K562 (cell line): ENCODE results near the gene DOP1A. TPM values are rescaled to one million over a fixed set of nuclear protein-coding genes. Genes with fewer than 3 reads are reported as not detected.

Experiments
- ATAC-seq: fragments of 200-7000 bp; cut with Tn5 transposase; 3 replicates; pipeline ENCODE4 v1.9.1; 2020; ENCODE audit warnings: moderate library complexity
- BruUV-seq: library from RNA; stranded (reverse); fragments of 400-500 nt; replicated peaks from 2 replicates; lab custom pipeline; 2021; lab: Mats Ljungman, UMichigan
- CTCF ChIA-PET: fragments of 300-600 bp; formaldehyde crosslinking; extraction: SDS; loops from one replicate; lab custom pipeline; 2021; ENCODE audit warnings: low intra/inter-chr PET ratio; lab: Yijun Ruan, JAX
- POLR2A ChIA-PET: fragments of 300-600, 350-650 bp; sonication (Branson Sonifier 250); formaldehyde crosslinking; extraction: SDS; loops from one replicate; lab custom pipeline; 2021; ENCODE audit warnings: antibody characterized with exemption, inconsistent platforms; lab: Yijun Ruan, JAX
- DNase-seq, 4 experiments: peaks; one replicate each; pipeline versions ENCODE4 v3.0.0 to v3.0.0-alpha.2; 2011 to 2018; ENCODE audit warnings: low spot score in 3 of 4, mixed read lengths in 3 of 4; ENCODE audit errors: extremely low read depth in 1 of 4
- FAIRE-seq: peaks from 2 replicates; lab custom pipeline; 2011; peaks lifted over from hg19 to GRCh38; lab: Jason Lieb, UNC
- H2AFZ ChIP-seq: 2 replicates; pipeline ENCODE4 v1.6.0; 2011; ENCODE audit warnings: low read depth, low read length, control low read depth, inconsistent platforms
- H3K27ac ChIP-seq: fragments of 200-600 bp; 3 replicates; pipeline ENCODE4 v1.8.0; 2011; ENCODE audit warnings: low read depth, mild to moderate bottlenecking, control low read depth, inconsistent platforms, low read length, moderate library complexity, mixed read lengths; ENCODE audit errors: extremely low read depth
- H3K27me3 ChIP-seq, 2 experiments: fragments of 300-600 bp in 1 of 2; 2 replicates in 1 of 2; 3 replicates in 1 of 2; pipeline versions ENCODE4 v1.6.0 to v1.8.0; 2011; ENCODE audit warnings: inconsistent platforms in 2 of 2, low read length in 2 of 2, mild to moderate bottlenecking in 1 of 2, mixed read lengths in 1 of 2, moderate library complexity in 1 of 2; ENCODE audit not compliant: control insufficient read depth in 2 of 2, insufficient read depth in 2 of 2
- H3K36me3 ChIP-seq: fragments of 300-600 bp; 3 replicates; pipeline ENCODE4 v1.8.0; 2011; ENCODE audit warnings: mild to moderate bottlenecking, low read length, inconsistent platforms; ENCODE audit not compliant: control insufficient read depth, insufficient read depth
- H3K4me1 ChIP-seq, 2 experiments: fragments of 200-600 bp in 1 of 2; replicated peaks in 1 of 2; 2 replicates in 1 of 2; 3 replicates in 1 of 2; pipeline versions ENCODE4 v1.5.1 to v1.8.0; 2011; ENCODE audit warnings: inconsistent platforms in 2 of 2, low read length in 2 of 2, mild to moderate bottlenecking in 1 of 2, mixed read lengths in 1 of 2, moderate library complexity in 1 of 2; ENCODE audit not compliant: control insufficient read depth in 2 of 2, insufficient read depth in 2 of 2
- H3K4me2 ChIP-seq: 2 replicates; pipeline ENCODE4 v1.6.1; 2011; ENCODE audit warnings: low read length, control low read depth, inconsistent platforms, mixed read lengths; ENCODE audit not compliant: insufficient read depth
- H3K4me3 ChIP-seq: fragments of 200-600 bp; sonication (generic), shearing (Covaris generic); 2 replicates; pipeline ENCODE4 v1.5.1; 2016; ENCODE audit warnings: control low read depth, inconsistent platforms
- H3K79me2 ChIP-seq: fragments of 200-600 bp; 3 replicates; pipeline ENCODE4 v1.8.0; 2011; ENCODE audit warnings: low read length, inconsistent platforms; ENCODE audit not compliant: control insufficient read depth, insufficient read depth
- H3K9ac ChIP-seq, 2 experiments: 2 replicates each; pipeline versions ENCODE4 v1.6.0 to v1.6.1; 2011; ENCODE audit warnings: low read depth in 2 of 2, low read length in 2 of 2, control low read depth in 1 of 2, inconsistent platforms in 1 of 2, mild to moderate bottlenecking in 1 of 2, mixed read lengths in 1 of 2; ENCODE audit not compliant: insufficient read depth in 1 of 2
- H3K9me1 ChIP-seq: one replicate; pipeline ENCODE4 v1.6.0; 2011; ENCODE audit warnings: inconsistent platforms, mild to moderate bottlenecking, low read length, moderate library complexity; ENCODE audit not compliant: control insufficient read depth, insufficient read depth
- H3K9me3 ChIP-seq: replicated peaks from 2 replicates; pipeline ENCODE4 v1.5.1; 2011; ENCODE audit warnings: low read depth, low read length, inconsistent platforms; ENCODE audit not compliant: control insufficient read depth, insufficient read depth
- H4K20me1 ChIP-seq: replicated peaks from 2 replicates; pipeline ENCODE4 v1.6.1; 2011; ENCODE audit warnings: low read length, inconsistent platforms, mixed read lengths; ENCODE audit not compliant: control insufficient read depth, insufficient read depth
- ARID1B ChIP-seq: fragments of 450-650 bp; IDR thresholded peaks from 2 replicates; pipeline ENCODE4 v1.6.1; 2016; ENCODE audit warnings: antibody characterized with exemption, mild to moderate bottlenecking, inconsistent platforms
- BMI1 ChIP-seq: fragments of 150-350 bp; IDR thresholded peaks from 2 replicates; pipeline ENCODE4 v1.6.1; 2014; ENCODE audit warnings: low read length
- CBFA2T2 ChIP-seq: fragments of 450-650 bp; conservative IDR thresholded peaks from 2 replicates; pipeline ENCODE4 v1.6.1; 2017; ENCODE audit warnings: mild to moderate bottlenecking
- CBFA2T3 ChIP-seq: fragments of 450-650 bp; IDR thresholded peaks from 2 replicates; pipeline ENCODE4 v1.6.1; 2017
- CHD1 ChIP-seq: fragments of 200-600 bp; sonication (generic); IDR thresholded peaks from one replicate; pipeline ENCODE4 v1.6.1; 2012; ENCODE audit warnings: mild to moderate bottlenecking, moderate library complexity, low read length, inconsistent platforms
- EP300 ChIP-seq: IDR thresholded peaks from 2 replicates; pipeline ENCODE4 v1.6.1; 2012; ENCODE audit warnings: low read length, improper control_type of control experiment
- HDAC1 ChIP-seq, 2 experiments: fragments of 450-650 bp; IDR thresholded peaks; 2 replicates each; pipeline ENCODE4 v1.6.1; 2016 to 2017; ENCODE audit warnings: inconsistent platforms in 1 of 2, mild to moderate bottlenecking in 1 of 2, moderate library complexity in 1 of 2
- KAT7 ChIP-seq: sonication (generic); formaldehyde crosslinking; IDR thresholded peaks from 2 replicates; pipeline ENCODE4 v1.8.0; 2022; ENCODE audit warnings: missing genetic modification reagents, mild to moderate bottlenecking, borderline replicate concordance
- KDM1A ChIP-seq, 2 experiments: fragments of 450-650 bp; IDR thresholded peaks; 2 replicates each; pipeline ENCODE4 v1.6.1; 2016; ENCODE audit warnings: mild to moderate bottlenecking in 2 of 2
- MEIS2 ChIP-seq: fragments of 450-650 bp; IDR thresholded peaks from 2 replicates; pipeline ENCODE4 v1.6.1; 2014; ENCODE audit warnings: mild to moderate bottlenecking; ENCODE audit not compliant: partially characterized antibody
- RAD21 ChIP-seq, 2 experiments: fragments of 250-450 bp in 1 of 2; fragments of 450-650 bp in 1 of 2; sonication (Bioruptor Pico) in 1 of 2; formaldehyde crosslinking in 1 of 2; IDR thresholded peaks in 1 of 2; conservative IDR thresholded peaks in 1 of 2; 2 replicates each; pipeline versions ENCODE4 v1.4.0 to v1.8.0; 2020 to 2022; ENCODE audit warnings: mild to moderate bottlenecking in 2 of 2, moderate library complexity in 1 of 2
- RCOR1 ChIP-seq, 2 experiments: IDR thresholded peaks; 2 replicates each; pipeline ENCODE4 v1.6.1; 2012; ENCODE audit warnings: low read depth in 2 of 2, low read length in 2 of 2, borderline replicate concordance in 1 of 2, improper control_type of control experiment in 1 of 2
- TAL1 ChIP-seq: fragments of 450-650 bp; IDR thresholded peaks from 2 replicates; pipeline ENCODE4 v1.6.1; 2016; ENCODE audit warnings: mild to moderate bottlenecking
- TCF3 ChIP-seq: sonication (generic); formaldehyde crosslinking; IDR thresholded peaks from 2 replicates; pipeline ENCODE4 v1.4.0; 2020; ENCODE audit warnings: mild to moderate bottlenecking, missing genetic modification reagents
- TEAD4 ChIP-seq, 2 experiments: sonication (generic) in 1 of 2; formaldehyde crosslinking in 1 of 2; IDR thresholded peaks; 2 replicates each; pipeline versions ENCODE4 v1.6.1 to v1.8.0; 2012 to 2022; ENCODE audit warnings: borderline replicate concordance in 1 of 2, inconsistent platforms in 1 of 2, low read length in 1 of 2, mild to moderate bottlenecking in 1 of 2, missing genetic modification reagents in 1 of 2
- ZNF124 ChIP-seq: sonication (generic); formaldehyde crosslinking; IDR thresholded peaks from 2 replicates; pipeline ENCODE4 v1.8.1; 2022; ENCODE audit warnings: missing genetic modification reagents
- ZNF263 ChIP-seq: sonication (generic); formaldehyde crosslinking; IDR thresholded peaks from 2 replicates; pipeline ENCODE4 v1.8.0; 2022; ENCODE audit warnings: mild to moderate bottlenecking, missing genetic modification reagents, borderline replicate concordance
- WGBS: fragments of 100-300 bp; shearing (Covaris generic); methylation state at CpG from one replicate; pipeline ENCODE4 v1.1.6; 2016; ENCODE audit warnings: low coverage, mixed read lengths; ENCODE audit not compliant: insufficient coverage; ENCODE audit errors: missing lambda C conversion rate; 5-methylcytosine and 5-hydroxymethylcytosine counted together
- in situ Hi-C: fragments of 300-500 bp; cut with MboI; formaldehyde crosslinking; loops from 4 replicates; pipeline ENCODE4 v1.15.0; 2018; ENCODE audit warnings: inconsistent platforms, mixed read lengths
- intact Hi-C: fragments of 100-400 bp; cut with micrococcal nuclease; formaldehyde crosslinking; loops from 2 replicates; pipeline ENCODE4 v1.14.2; 2022
- polyA plus RNA-seq, 8 experiments: library from polyadenylated mRNA; depleted of rRNA in 4 of 8; stranded (reverse) in 5 of 8; unstranded in 3 of 8; fragments of >200 nt; fragmentation: Nextera tagmentation in 2 of 8; fragmentation: Illumina TruSeq in 1 of 8; extraction: Ambion mirVana in 2 of 8; extraction: Trizol in 1 of 8; gene quantifications; 2 replicates each; pipeline versions ENCODE4 v1.2.1 to v1.2.3, GENCODE V29; 2011 to 2014; ENCODE audit warnings: inconsistent platforms in 1 of 8, missing spikeins in 1 of 8
- total RNA-seq, 7 experiments: library from RNA; depleted of rRNA in 6 of 7; stranded (reverse); fragments of >200 nt in 6 of 7; fragmentation: Illumina TruSeq in 2 of 7; extraction: Trizol in 2 of 7; gene quantifications; 2 replicates each; pipeline versions ENCODE4 v1.2.1 to v1.2.3, GENCODE V29; 2011 to 2021; ENCODE audit warnings: low replicate concordance in 1 of 7
- TF ChIP-seq, protein P1 (sequence below), 2 experiments: IDR thresholded peaks in 1 of 2; conservative IDR thresholded peaks in 1 of 2; 2 replicates each; pipeline ENCODE4 v1.6.1; 2016; ENCODE audit warnings: low read depth in 2 of 2, mild to moderate bottlenecking in 1 of 2, missing compliant biosample characterization in 1 of 2, missing genetic modification characterization in 1 of 2, moderate library complexity in 1 of 2
- TF ChIP-seq, protein P2 (sequence below): fragments of 450-650 bp; IDR thresholded peaks from 2 replicates; pipeline ENCODE4 v1.6.1; 2016

Gene DOP1A
- total and polyA plus RNA-seq, 9 of the 15 experiments (the other 6 are each of a cell fraction or from before 2014, with no cell fraction given): 0.75 to 10.5 (median 4.4) TPM

- no peaks in the 10 kb centered on the region for H3K27me3 ChIP-seq
- DNase-seq (peak in 3 of 4 experiments; percentile 20 to 60 (median 57)), FAIRE-seq (no peak), ATAC-seq (peak; percentile 71)
- H4K20me1 ChIP-seq: no peaks in the 10 kb centered on the region
- no peak overlapping the region for H2AFZ ChIP-seq
- H3K9me1 ChIP-seq: no peaks in the 10 kb centered on the region
- TF ChIP-seq MEIS2 (peak; percentile 80), RCOR1 (IDR thresholded peaks at IDR 0.05; ENCODE audit: borderline replicate concordance in 1 of 2, low read depth in 2 of 2, low read length in 2 of 2) (peak in 1 of 2 experiments; percentile 77; a peak in 1 of 4 replicates), TEAD4 (IDR thresholded peaks at IDR 0.05; ENCODE audit: low read length) (peak; percentile 29; the same call in 1 of the 2 replicates), TEAD4 (CRISPR knock-in tag; IDR thresholded peaks at IDR 0.05; ENCODE audit: borderline replicate concordance) (no peak), ZNF124 (no peak), ARID1B (peak; percentile 65), CBFA2T2 (0 out of 2 replicates have a peak, but pooled peaks have one; percentile 26), TCF3 (CRISPR knock-in tag) (peak; percentile 75), CBFA2T3 (peak; percentile 70), TAL1 (peak; percentile 47; the same call in 1 of the 2 replicates), CHD1 (no peak), KDM1A (IDR thresholded peaks at IDR 0.05) (peak; percentile 31 to 54; a peak in 2 of 4 replicates), EP300 (peak; percentile 28; the same call in 1 of the 2 replicates), ZNF263 (CRISPR knock-in tag) (peak; percentile 89), KAT7 (no peak), RAD21 (CRISPR knock-in tag; conservative IDR thresholded peaks at IDR 0.05 in 1 of 2, IDR thresholded peaks at IDR 0.05 in 1 of 2) (peak in 1 of 2 experiments; percentile 37; a peak in 1 of 4 replicates), BMI1 (no peak), HDAC1 (IDR thresholded peaks at IDR 0.05) (0 out of 4 replicates have a peak, but pooled peaks of 1 of the 2 experiments have one; percentile 14)
- TF ChIP-seq, protein P1, sequence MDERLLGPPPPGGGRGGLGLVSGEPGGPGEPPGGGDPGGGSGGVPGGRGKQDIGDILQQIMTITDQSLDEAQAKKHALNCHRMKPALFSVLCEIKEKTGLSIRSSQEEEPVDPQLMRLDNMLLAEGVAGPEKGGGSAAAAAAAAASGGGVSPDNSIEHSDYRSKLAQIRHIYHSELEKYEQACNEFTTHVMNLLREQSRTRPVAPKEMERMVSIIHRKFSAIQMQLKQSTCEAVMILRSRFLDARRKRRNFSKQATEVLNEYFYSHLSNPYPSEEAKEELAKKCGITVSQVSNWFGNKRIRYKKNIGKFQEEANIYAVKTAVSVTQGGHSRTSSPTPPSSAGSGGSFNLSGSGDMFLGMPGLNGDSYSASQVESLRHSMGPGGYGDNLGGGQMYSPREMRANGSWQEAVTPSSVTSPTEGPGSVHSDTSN (CRISPR knock-in tag; IDR thresholded peaks at IDR 0.05; ENCODE audit: low read depth): no peak
- TF ChIP-seq, protein P1 (tag; conservative IDR thresholded peaks at IDR 0.05; ENCODE audit: low read depth): peak; percentile 63
- TF ChIP-seq, protein P2, sequence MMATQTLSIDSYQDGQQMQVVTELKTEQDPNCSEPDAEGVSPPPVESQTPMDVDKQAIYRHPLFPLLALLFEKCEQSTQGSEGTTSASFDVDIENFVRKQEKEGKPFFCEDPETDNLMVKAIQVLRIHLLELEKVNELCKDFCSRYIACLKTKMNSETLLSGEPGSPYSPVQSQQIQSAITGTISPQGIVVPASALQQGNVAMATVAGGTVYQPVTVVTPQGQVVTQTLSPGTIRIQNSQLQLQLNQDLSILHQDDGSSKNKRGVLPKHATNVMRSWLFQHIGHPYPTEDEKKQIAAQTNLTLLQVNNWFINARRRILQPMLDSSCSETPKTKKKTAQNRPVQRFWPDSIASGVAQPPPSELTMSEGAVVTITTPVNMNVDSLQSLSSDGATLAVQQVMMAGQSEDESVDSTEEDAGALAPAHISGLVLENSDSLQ: peak; percentile 56; the same call in 1 of the 2 replicates
- POLR2A ChIA-PET: interaction anchor here (0.7 to 1.5 kb wide), 2 partner anchors 12 to 800 kb away, joined by 4 to 7 read pairs; partner anchors contain the start of gene UBE3D
- intact Hi-C loops: loop anchor here (2.0 to 10.0 kb wide), 6 partner anchors 169 to 801 kb away; no protein-coding TSS in a partner anchor
- H3K27ac ChIP-seq: no peak overlapping the region
- in situ Hi-C loops: loop anchor here (10.0 to 25.0 kb wide), 2 partner anchors 309 to 466 kb away; no protein-coding TSS in a partner anchor
- no peak overlapping the region for H3K9ac ChIP-seq
- no TSS peak for BruUV-seq
- peaks cover 55% of the 10 kb centered on the region; the same call in 2 of the 3 replicates for H3K36me3 ChIP-seq
- H3K4me2 ChIP-seq: no peak overlapping the region
- H3K79me2 ChIP-seq: no peaks in the 10 kb centered on the region
- no peak overlapping the region for H3K4me3 ChIP-seq
- no peaks in the 10 kb centered on the region for H3K9me3 ChIP-seq
- H3K4me1 ChIP-seq: no peaks in the 10 kb centered on the region; a peak in 2 of 5 replicates
- WGBS: 12% methylated on average over 3 of the region's 3 CpGs
- CTCF ChIA-PET: no interaction called here
Observed at GRCh38 chr6:83053678-83054077, 13.8 kb upstream of the DOP1A start.
